ENCODE results near the gene OBSCN.

GRCh38 chr1:228258486-228258885 lies 50.6 kb downstream of the OBSCN start:
- TF ChIP-seq CTCF (IDR thresholded peaks at IDR 0.05; ENCODE audit: low read depth, low read length, missing input control) (no peak), TAF1 (conservative IDR thresholded peaks at IDR 0.05) (no peak), EGR1 (IDR thresholded peaks at IDR 0.05; ENCODE audit: low read depth in 2 of 2) (no peak), YY1 (IDR thresholded peaks at IDR 0.05) (no peak), RXRA (IDR thresholded peaks at IDR 0.05) (no peak), RAD21 (IDR thresholded peaks at IDR 0.05) (no peak)
- TF ChIP-seq, protein P1, sequence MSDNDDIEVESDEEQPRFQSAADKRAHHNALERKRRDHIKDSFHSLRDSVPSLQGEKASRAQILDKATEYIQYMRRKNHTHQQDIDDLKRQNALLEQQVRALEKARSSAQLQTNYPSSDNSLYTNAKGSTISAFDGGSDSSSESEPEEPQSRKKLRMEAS (IDR thresholded peaks at IDR 0.05) = no peak
